Measurements from ENCODE around the gene FTO.

Gene FTO

DNA sequence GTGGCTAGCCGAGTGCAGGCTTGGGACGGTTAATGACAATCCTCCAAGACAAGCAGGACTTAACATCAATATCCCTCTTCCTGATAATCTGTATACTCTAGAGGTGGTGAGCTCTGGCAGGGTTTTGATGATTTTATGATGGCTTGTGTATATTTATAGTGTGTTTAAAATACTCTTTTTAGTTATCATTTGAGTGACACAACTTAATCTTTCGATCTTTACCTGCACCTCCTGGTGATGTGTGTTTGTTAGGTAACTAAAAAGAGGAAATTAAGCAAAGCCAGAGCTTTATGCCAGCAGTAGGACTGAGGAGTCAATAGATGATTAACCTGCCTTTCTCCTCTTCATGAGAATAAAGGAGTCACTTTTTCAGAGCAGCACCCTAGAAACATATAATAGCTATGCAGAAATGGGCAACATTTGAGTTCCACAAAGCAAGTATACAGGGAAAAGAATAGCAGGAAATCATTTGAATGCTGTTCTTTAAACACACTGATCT, 372.1 kb downstream of the FTO start:
- H3K27ac ChIP-seq (ENCODE audit: low read length) = no peak overlapping the region

DNA sequence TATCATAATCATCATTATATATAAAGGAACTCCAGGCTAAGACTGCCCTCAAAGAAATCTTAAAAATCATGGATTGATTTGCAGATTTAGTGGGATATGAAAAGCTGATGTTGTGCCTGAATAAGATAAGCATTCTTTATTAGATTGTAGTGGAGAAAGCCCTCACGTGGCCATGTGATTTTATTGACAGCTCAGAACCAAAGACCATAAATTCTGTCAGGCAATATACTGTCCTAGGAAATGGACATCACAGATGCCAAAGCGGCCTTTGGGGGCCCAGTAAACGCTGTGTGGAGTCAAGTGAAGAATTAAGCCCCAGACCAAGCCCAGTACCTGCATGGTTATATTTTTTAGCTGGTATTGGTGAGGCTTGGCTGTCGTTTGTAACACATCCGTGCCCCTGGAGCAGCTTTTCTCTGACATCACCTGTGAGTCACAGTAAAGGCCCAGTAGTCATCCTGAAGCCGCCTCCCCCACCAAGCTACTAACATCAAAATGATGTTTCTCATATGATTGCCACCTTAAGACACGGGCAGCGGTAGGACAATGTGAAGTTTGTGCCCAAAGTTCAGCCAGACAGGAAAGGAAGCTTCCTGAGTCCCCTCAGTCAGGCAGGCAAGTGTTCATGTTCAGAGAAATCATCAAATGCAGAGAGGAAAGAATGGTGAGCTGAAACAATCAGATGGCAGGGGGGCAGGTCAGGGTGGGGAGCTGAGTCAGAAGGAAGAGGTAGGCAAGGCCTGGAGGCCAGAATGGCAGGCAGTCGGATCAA, 373.3 kb downstream of the FTO start:
- H3K4me1 ChIP-seq (ENCODE audit: low read length) = no peaks in the 10 kb centered on the region
- H3F3A ChIP-seq (ENCODE audit: insufficient read depth, low read length) = no peaks in the 10 kb centered on the region
- DNase-seq = no peak
- no peaks in the 10 kb centered on the region for H4K20me1 ChIP-seq (ENCODE audit: insufficient read depth, low read length)
- H3K27ac ChIP-seq (ENCODE audit: low read length) = no peak overlapping the region
- no peaks in the 10 kb centered on the region for H3K27me3 ChIP-seq (replicated peaks; ENCODE audit: insufficient read depth, low read length)
- no peaks in the 10 kb centered on the region for H3K36me3 ChIP-seq (replicated peaks; ENCODE audit: insufficient read depth, low read length)
- no peak for TF ChIP-seq EZH2 (optimal IDR thresholded peaks at IDR 0.05; ENCODE audit: low read depth, low read length)
- TF ChIP-seq, protein P1, sequence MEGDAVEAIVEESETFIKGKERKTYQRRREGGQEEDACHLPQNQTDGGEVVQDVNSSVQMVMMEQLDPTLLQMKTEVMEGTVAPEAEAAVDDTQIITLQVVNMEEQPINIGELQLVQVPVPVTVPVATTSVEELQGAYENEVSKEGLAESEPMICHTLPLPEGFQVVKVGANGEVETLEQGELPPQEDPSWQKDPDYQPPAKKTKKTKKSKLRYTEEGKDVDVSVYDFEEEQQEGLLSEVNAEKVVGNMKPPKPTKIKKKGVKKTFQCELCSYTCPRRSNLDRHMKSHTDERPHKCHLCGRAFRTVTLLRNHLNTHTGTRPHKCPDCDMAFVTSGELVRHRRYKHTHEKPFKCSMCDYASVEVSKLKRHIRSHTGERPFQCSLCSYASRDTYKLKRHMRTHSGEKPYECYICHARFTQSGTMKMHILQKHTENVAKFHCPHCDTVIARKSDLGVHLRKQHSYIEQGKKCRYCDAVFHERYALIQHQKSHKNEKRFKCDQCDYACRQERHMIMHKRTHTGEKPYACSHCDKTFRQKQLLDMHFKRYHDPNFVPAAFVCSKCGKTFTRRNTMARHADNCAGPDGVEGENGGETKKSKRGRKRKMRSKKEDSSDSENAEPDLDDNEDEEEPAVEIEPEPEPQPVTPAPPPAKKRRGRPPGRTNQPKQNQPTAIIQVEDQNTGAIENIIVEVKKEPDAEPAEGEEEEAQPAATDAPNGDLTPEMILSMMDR (IDR thresholded peaks at IDR 0.05; ENCODE audit: low read length) = no peak
- no peak for TF ChIP-seq EZH2phosphoT487 (IDR thresholded peaks at IDR 0.05; ENCODE audit: low read length)
- no peak overlapping the region for H3K9ac ChIP-seq (ENCODE audit: low read length)
- H3K9me3 ChIP-seq (replicated peaks; ENCODE audit: insufficient read depth, low read length) = no peaks in the 10 kb centered on the region
- no peak overlapping the region for H3K4me2 ChIP-seq (ENCODE audit: low read depth, low read length)
- no peaks in the 10 kb centered on the region for H3K9me2 ChIP-seq (replicated peaks; ENCODE audit: insufficient read depth, low read length)
- no peak overlapping the region for H2AFZ ChIP-seq (ENCODE audit: low read length)
- no peaks in the 10 kb centered on the region for H3K79me2 ChIP-seq (ENCODE audit: low read length)
- H3K4me3 ChIP-seq (ENCODE audit: low read length) = no peak overlapping the region

More for the DNA sequence above, 372.1 kb downstream of the FTO start:
- no peaks in the 10 kb centered on the region for H3F3A ChIP-seq (ENCODE audit: insufficient read depth, low read length)
- no peak overlapping the region for H3K4me2 ChIP-seq (ENCODE audit: low read depth, low read length)
- H3K79me2 ChIP-seq (ENCODE audit: low read length) = no peaks in the 10 kb centered on the region
- no peaks in the 10 kb centered on the region for H3K27me3 ChIP-seq (replicated peaks; ENCODE audit: insufficient read depth, low read length)
- H3K9me3 ChIP-seq (replicated peaks; ENCODE audit: insufficient read depth, low read length) = no peaks in the 10 kb centered on the region
- H3K4me1 ChIP-seq (ENCODE audit: low read length) = no peaks in the 10 kb centered on the region
- H3K9me2 ChIP-seq (replicated peaks; ENCODE audit: insufficient read depth, low read length) = no peaks in the 10 kb centered on the region
- DNase-seq = no peak
- TF ChIP-seq EZH2 (optimal IDR thresholded peaks at IDR 0.05; ENCODE audit: low read depth, low read length) = no peak
- TF ChIP-seq, protein P1 (IDR thresholded peaks at IDR 0.05; ENCODE audit: low read length) = no peak
- TF ChIP-seq EZH2phosphoT487 (IDR thresholded peaks at IDR 0.05; ENCODE audit: low read length) = no peak
- no peaks in the 10 kb centered on the region for H3K36me3 ChIP-seq (replicated peaks; ENCODE audit: insufficient read depth, low read length)
- H4K20me1 ChIP-seq (ENCODE audit: insufficient read depth, low read length) = no peaks in the 10 kb centered on the region
- H3K9ac ChIP-seq (ENCODE audit: low read length) = no peak overlapping the region
- H2AFZ ChIP-seq (ENCODE audit: low read length) = no peak overlapping the region
- H3K4me3 ChIP-seq (ENCODE audit: low read length) = no peak overlapping the region

DNA sequence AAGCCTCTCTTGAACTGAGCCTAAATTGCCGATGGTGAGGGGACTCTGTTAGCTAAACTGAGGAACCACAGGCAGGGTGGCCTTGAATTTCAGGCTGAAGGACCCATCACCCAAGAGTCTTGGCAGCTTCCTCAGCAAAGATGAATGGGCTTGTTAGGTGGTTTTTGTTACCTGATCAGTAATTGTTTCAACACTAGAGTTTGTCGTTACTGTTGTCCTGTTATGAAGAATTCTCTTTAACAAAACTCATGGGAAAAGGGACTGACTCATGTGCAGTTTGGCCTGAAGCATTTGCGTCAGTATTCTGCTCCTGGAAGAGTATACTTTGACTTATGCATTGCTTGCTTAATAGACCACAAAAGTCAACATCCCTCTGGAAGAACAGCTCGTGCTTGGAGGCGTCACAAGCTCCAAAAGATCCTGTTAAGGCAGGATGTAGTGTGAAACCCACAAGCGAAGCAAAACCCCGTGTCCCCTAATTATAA, 376.6 kb downstream of the FTO start:
- Histone ChIP-seq H4K20me1 (ENCODE audit: insufficient read depth, low read length) (no peaks in the 10 kb centered on the region), H3K36me3 (replicated peaks; ENCODE audit: insufficient read depth, low read length) (no peaks in the 10 kb centered on the region), H3K27me3 (replicated peaks; ENCODE audit: insufficient read depth, low read length) (no peaks in the 10 kb centered on the region), H3F3A (ENCODE audit: insufficient read depth, low read length) (no peaks in the 10 kb centered on the region), H3K4me2 (ENCODE audit: low read depth, low read length) (no peak overlapping the region), H3K4me3 (ENCODE audit: low read length) (no peak overlapping the region), H3K79me2 (ENCODE audit: low read length) (no peaks in the 10 kb centered on the region), H2AFZ (ENCODE audit: low read length) (no peak overlapping the region), H3K9me3 (replicated peaks; ENCODE audit: insufficient read depth, low read length) (no peaks in the 10 kb centered on the region), H3K9ac (ENCODE audit: low read length) (no peak overlapping the region), H3K27ac (ENCODE audit: low read length) (no peak overlapping the region), H3K9me2 (replicated peaks; ENCODE audit: insufficient read depth, low read length) (no peaks in the 10 kb centered on the region), H3K4me1 (ENCODE audit: low read length) (no peaks in the 10 kb centered on the region)
- no peak for DNase-seq
- no peak for TF ChIP-seq EZH2phosphoT487 (IDR thresholded peaks at IDR 0.05; ENCODE audit: low read length)
- TF ChIP-seq, protein P1 (IDR thresholded peaks at IDR 0.05; ENCODE audit: low read length) = no peak
